ELR (cell line): ENCODE measurements around the gene ZNF837.

ENCODE experiments used
- DNase-seq: peaks from one replicate; pipeline ENCODE4 v3.0.0-alpha.2; 2015; ENCODE audit warnings: low read depth

The ZNF837 gene

GRCh38 chr19:58368561-58369360 lies 12.1 kb downstream of the ZNF837 start:
- no peak for DNase-seq

GRCh38 chr19:58367698-58368454 lies 13.0 kb downstream of the ZNF837 start:
- no peak for DNase-seq

GRCh38 chr19:58366585-58367430 lies 14.0 kb downstream of the ZNF837 start:
- DNase-seq = no peak

- no peak for DNase-seq
These were observed 16.7 kb downstream of the ZNF837 start for GRCh38 chr19:58364146-58364545.

GRCh38 chr19:58362272-58362994 lies 18.4 kb downstream of the ZNF837 start, which contains the start of gene ZNF497:
ZNF497 (minus strand) TSS chr19:58362751; CDS start chr19:58357635, 5,116 bp downstream.
- peak; percentile 91 for DNase-seq

- peak; percentile 54 for DNase-seq
These were observed 18.9 kb downstream of the ZNF837 start for GRCh38 chr19:58361900-58362271.

GRCh38 chr19:58357481-58358145 lies 23.2 kb downstream of the ZNF837 start:
- no peak for DNase-seq

- DNase-seq = no peak
These were observed 23.9 kb downstream of the ZNF837 start for GRCh38 chr19:58356766-58357480.

GRCh38 chr19:58355908-58356765 lies 24.7 kb downstream of the ZNF837 start:
- no peak for DNase-seq

- DNase-seq = no peak
These were observed 25.5 kb downstream of the ZNF837 start for GRCh38 chr19:58355215-58355796.

- DNase-seq = no peak
These were observed 26.3 kb downstream of the ZNF837 start for GRCh38 chr19:58354478-58355030.

- DNase-seq = no peak
These were observed 26.9 kb downstream of the ZNF837 start for GRCh38 chr19:58353717-58354477.

GRCh38 chr19:58352760-58353671 lies 27.8 kb downstream of the ZNF837 start, which contains the start of gene A1BG:
A1BG (minus strand) TSS chr19:58353492; CDS start chr19:58353437, 55 bp downstream.
- no peak for DNase-seq

GRCh38 chr19:58351990-58352755 lies 28.7 kb downstream of the ZNF837 start:
- DNase-seq = no peak

- DNase-seq = no peak
These were observed 29.3 kb downstream of the ZNF837 start for GRCh38 chr19:58351558-58351878.
